NT2/D1 (cell line): ENCODE data around the gene ACTR5.

Experiments used
- SUZ12 ChIP-seq: IDR thresholded peaks from 2 replicates; pipeline ENCODE4 v1.6.1; 2011; ENCODE audit not compliant: insufficient read length, insufficient read depth; ENCODE audit errors: extremely low read depth
- YY1 ChIP-seq: IDR thresholded peaks from 2 replicates; pipeline ENCODE4 v1.6.1; 2011; ENCODE audit not compliant: insufficient read length, insufficient read depth

- TF ChIP-seq YY1 (no peak), SUZ12 (no peak)
These were observed 64.7 kb downstream of the ACTR5 start for GRCh38 chr20:38812709-38813573.
